ENCODE measurements around the gene ZC3H4.
"Not testable (repeated sequence)": the region's sequence is repeated elsewhere in the genome, so short reads cannot be mapped to it uniquely, and the experiment has no call there.

The ZC3H4 gene

GRCh38 chr19:47095476-47096099, 18.0 kb downstream of the ZC3H4 start:
- H3K4me3 ChIP-seq: no peak overlapping the region
- peak overlapping the region; percentile 27 to 97 (median 83) for H3K27ac ChIP-seq

- peak overlapping the region; percentile 27 to 97 (median 83) for H3K27ac ChIP-seq
- no peak overlapping the region for H3K4me3 ChIP-seq
These were observed 18.8 kb downstream of the ZC3H4 start for GRCh38 chr19:47094557-47095475.

GRCh38 chr19:47093841-47094240, 19.7 kb downstream of the ZC3H4 start:
- peak overlapping the region in 19 of 21 experiments; percentile 73 to 97 (median 84) for H3K27ac ChIP-seq
- H3K4me3 ChIP-seq: no peak overlapping the region

GRCh38 chr19:47093254-47093653, 20.3 kb downstream of the ZC3H4 start:
- H3K27ac ChIP-seq: peak overlapping the region in 14 of 21 experiments; percentile 73 to 97 (median 84)

GRCh38 chr19:47089767-47090350, 23.7 kb downstream of the ZC3H4 start:
- no peak overlapping the region for H3K4me3 ChIP-seq
- peak overlapping the region in 1 of 21 experiments; percentile 11 for H3K27ac ChIP-seq

More at GRCh38 chr19:47093254-47093653, 20.3 kb downstream of the ZC3H4 start:
- H3K4me3 ChIP-seq: no peak overlapping the region

- Histone ChIP-seq H3K4me3 (no peak overlapping the region), H3K27ac (peak overlapping the region in 1 of 21 experiments; percentile 34)
These were observed 27.3 kb downstream of the ZC3H4 start for GRCh38 chr19:47086280-47086679.

GRCh38 chr19:47084879-47085439, 28.6 kb downstream of the ZC3H4 start:
- Histone ChIP-seq H3K27ac (no peak overlapping the region), H3K4me3 (no peak overlapping the region)

- Histone ChIP-seq H3K27ac (no peak overlapping the region), H3K4me3 (no peak overlapping the region)
These were observed 31.1 kb downstream of the ZC3H4 start for GRCh38 chr19:47082493-47082892.

- no peak overlapping the region for H3K4me3 ChIP-seq
- H3K27ac ChIP-seq: peak overlapping the region in 1 of 21 experiments; percentile 4
These were observed 32.5 kb downstream of the ZC3H4 start for GRCh38 chr19:47081095-47081494.

GRCh38 chr19:47078351-47078750, 35.2 kb downstream of the ZC3H4 start:
- not testable (repeated sequence) for H3K27ac ChIP-seq, H3K4me3 ChIP-seq

GRCh38 chr19:47075941-47076340, 37.6 kb downstream of the ZC3H4 start:
- H3K4me3 ChIP-seq: no peak overlapping the region
- no peak overlapping the region for H3K27ac ChIP-seq

GRCh38 chr19:47075179-47075810, 38.3 kb downstream of the ZC3H4 start:
- Histone ChIP-seq H3K4me3 (no peak overlapping the region), H3K27ac (peak overlapping the region in 1 of 21 experiments; percentile 2)

GRCh38 chr19:47074621-47075020, 39.0 kb downstream of the ZC3H4 start:
- H3K27ac ChIP-seq: no peak overlapping the region

GRCh38 chr19:47073574-47073973, 40.0 kb downstream of the ZC3H4 start:
- no peak overlapping the region for H3K4me3 ChIP-seq
- H3K27ac ChIP-seq: no peak overlapping the region

More at GRCh38 chr19:47074621-47075020, 39.0 kb downstream of the ZC3H4 start:
- H3K4me3 ChIP-seq: no peak overlapping the region

GRCh38 chr19:47072323-47072722, 41.3 kb downstream of the ZC3H4 start:
- H3K4me3 ChIP-seq: no peak overlapping the region
- peak overlapping the region in 1 of 21 experiments; percentile 37 for H3K27ac ChIP-seq

- H3K27ac ChIP-seq: peak overlapping the region in 1 of 21 experiments; percentile 37
- H3K4me3 ChIP-seq: no peak overlapping the region
These were observed 41.8 kb downstream of the ZC3H4 start for GRCh38 chr19:47071731-47072130.

- no peak overlapping the region for H3K4me3 ChIP-seq
- H3K27ac ChIP-seq: no peak overlapping the region
These were observed 42.8 kb downstream of the ZC3H4 start for GRCh38 chr19:47070756-47071155.

- Histone ChIP-seq H3K4me3 (no peak overlapping the region), H3K27ac (no peak overlapping the region)
These were observed 43.8 kb downstream of the ZC3H4 start for GRCh38 chr19:47069795-47070194.

GRCh38 chr19:47068876-47069406, 44.6 kb downstream of the ZC3H4 start:
- no peak overlapping the region for H3K4me3 ChIP-seq
- no peak overlapping the region for H3K27ac ChIP-seq

Data from skin epidermis (tissue), 12 donors.